Gastrocnemius medialis (tissue), 4 donors: ENCODE data around the gene CDH3. TPM values are rescaled to one million over a fixed set of nuclear protein-coding genes. Genes with fewer than 3 reads are reported as not detected.

Source experiments
- ATAC-seq, 2 donors: fragments of 150-250 bp; one replicate each; pipeline ENCODE4 v1.9.1; 2016
- DNase-seq, 2 donors: peaks; one replicate each; pipeline ENCODE4 v3.0.0-alpha.2; 2019
- H3K27ac ChIP-seq, 4 donors: fragments of 200-600 bp; sonication (generic); 1 replicate in 1 of 4; 2 replicates in 3 of 4; pipeline ENCODE4 v1.5.1; 2016 to 2018; ENCODE audit warnings: mild to moderate bottlenecking in 2 of 4, moderate library complexity in 1 of 4
- H3K27me3 ChIP-seq, 3 donors: fragments of 200-600 bp; sonication (generic) in 2 of 3; 1 replicate in 1 of 3; 2 replicates in 2 of 3; pipeline versions ENCODE4 v1.5.1 to v1.6.0; 2016 to 2019; ENCODE audit warnings: mild to moderate bottlenecking in 1 of 3, moderate library complexity in 1 of 3
- H3K36me3 ChIP-seq, 2 donors: fragments of 200-600 bp; sonication (generic) in 1 of 2; one replicate each; pipeline ENCODE4 v1.5.1; 2017 to 2018
- H3K4me1 ChIP-seq, 2 donors: fragments of 200-600 bp; sonication (generic) in 1 of 2; one replicate each; pipeline ENCODE4 v1.5.1; 2016 to 2017; ENCODE audit warnings: mild to moderate bottlenecking in 2 of 2
- H3K4me3 ChIP-seq, 4 donors: fragments of 200-600 bp; sonication (generic) in 3 of 4; 1 replicate in 1 of 4; 2 replicates in 3 of 4; pipeline ENCODE4 v1.5.1; 2016 to 2019; ENCODE audit warnings: mild to moderate bottlenecking in 2 of 4
- H3K9me3 ChIP-seq, 3 donors: fragments of 200-600 bp; sonication (generic) in 2 of 3; 1 replicate in 1 of 3; 2 replicates in 2 of 3; pipeline ENCODE4 v1.5.1; 2016 to 2019
- POLR2A ChIP-seq, 2 donors: fragments of 450-650 bp; IDR thresholded peaks; one replicate each; pipeline ENCODE4 v1.6.1; 2017; ENCODE audit warnings: antibody characterized with exemption in 2 of 2, mild to moderate bottlenecking in 2 of 2, moderate library complexity in 2 of 2
- in situ Hi-C, 4 donors: fragments of 200-750 bp; cut with MboI; loops; one replicate each; pipeline versions ENCODE4 v1.15.0 to v1.8.0; 2017; ENCODE audit warnings: low sequenced_read_pairs in 4 of 4
- intact Hi-C: fragments of 100-400 bp; cut with DNase I; formaldehyde crosslinking; loops from one replicate; pipeline ENCODE4 v1.15.1; 2023; ENCODE audit warnings: low total_unique reads
- total RNA-seq, 4 donors: library from RNA; depleted of rRNA; stranded (reverse); fragments of >200 nt; gene quantifications; one replicate each; pipeline versions ENCODE4 v1.1.0 to v1.2.3, GENCODE V29; 2016
- TF ChIP-seq, protein P1 (sequence below), 5 experiments: fragments of 450-650 bp in 3 of 5; fragments of 200-600 bp in 2 of 5; sonication (generic) in 2 of 5; IDR thresholded peaks in 4 of 5; conservative IDR thresholded peaks in 1 of 5; 1 replicate in 4 of 5; 2 replicates in 1 of 5; pipeline ENCODE4 v1.5.1; 2016 to 2019; ENCODE audit warnings: antibody characterized with exemption in 5 of 5, mild to moderate bottlenecking in 3 of 5, moderate library complexity in 3 of 5

The CDH3 gene
- total RNA-seq, 4 donors from 2014 or later: not detected

GRCh38 chr16:68607443-68607842 lies 37.7 kb upstream of the CDH3 start:
- intact Hi-C loops: no loop called here
- no peak for DNase-seq

GRCh38 chr16:68608330-68608729 lies 36.8 kb upstream of the CDH3 start:
- intact Hi-C loops: no loop called here
- no peaks in the 10 kb centered on the region for H3K9me3 ChIP-seq
- DNase-seq: no peak
- no peak for TF ChIP-seq POLR2A (IDR thresholded peaks at IDR 0.05)
- TF ChIP-seq, protein P1, sequence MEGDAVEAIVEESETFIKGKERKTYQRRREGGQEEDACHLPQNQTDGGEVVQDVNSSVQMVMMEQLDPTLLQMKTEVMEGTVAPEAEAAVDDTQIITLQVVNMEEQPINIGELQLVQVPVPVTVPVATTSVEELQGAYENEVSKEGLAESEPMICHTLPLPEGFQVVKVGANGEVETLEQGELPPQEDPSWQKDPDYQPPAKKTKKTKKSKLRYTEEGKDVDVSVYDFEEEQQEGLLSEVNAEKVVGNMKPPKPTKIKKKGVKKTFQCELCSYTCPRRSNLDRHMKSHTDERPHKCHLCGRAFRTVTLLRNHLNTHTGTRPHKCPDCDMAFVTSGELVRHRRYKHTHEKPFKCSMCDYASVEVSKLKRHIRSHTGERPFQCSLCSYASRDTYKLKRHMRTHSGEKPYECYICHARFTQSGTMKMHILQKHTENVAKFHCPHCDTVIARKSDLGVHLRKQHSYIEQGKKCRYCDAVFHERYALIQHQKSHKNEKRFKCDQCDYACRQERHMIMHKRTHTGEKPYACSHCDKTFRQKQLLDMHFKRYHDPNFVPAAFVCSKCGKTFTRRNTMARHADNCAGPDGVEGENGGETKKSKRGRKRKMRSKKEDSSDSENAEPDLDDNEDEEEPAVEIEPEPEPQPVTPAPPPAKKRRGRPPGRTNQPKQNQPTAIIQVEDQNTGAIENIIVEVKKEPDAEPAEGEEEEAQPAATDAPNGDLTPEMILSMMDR (IDR thresholded peaks at IDR 0.05 in 4 of 5, conservative IDR thresholded peaks at IDR 0.05 in 1 of 5): no peak
- no peaks in the 10 kb centered on the region for H3K27me3 ChIP-seq
- H3K4me3 ChIP-seq: no peak overlapping the region
- H3K4me1 ChIP-seq: no peaks in the 10 kb centered on the region
- no peak overlapping the region for H3K27ac ChIP-seq
- no peak for ATAC-seq
- in situ Hi-C loops: no loop called here
- no peaks in the 10 kb centered on the region for H3K36me3 ChIP-seq

More at GRCh38 chr16:68607443-68607842, 37.7 kb upstream of the CDH3 start:
- ATAC-seq: no peak
- H3K27ac ChIP-seq: no peak overlapping the region
- H3K4me3 ChIP-seq: no peak overlapping the region
- H3K9me3 ChIP-seq: no peaks in the 10 kb centered on the region
- H3K27me3 ChIP-seq: no peaks in the 10 kb centered on the region
- no peak for TF ChIP-seq POLR2A (IDR thresholded peaks at IDR 0.05)
- TF ChIP-seq, protein P1 (IDR thresholded peaks at IDR 0.05 in 4 of 5, conservative IDR thresholded peaks at IDR 0.05 in 1 of 5): no peak
- no peaks in the 10 kb centered on the region for H3K36me3 ChIP-seq
- in situ Hi-C loops: no loop called here
- no peaks in the 10 kb centered on the region for H3K4me1 ChIP-seq

DNA sequence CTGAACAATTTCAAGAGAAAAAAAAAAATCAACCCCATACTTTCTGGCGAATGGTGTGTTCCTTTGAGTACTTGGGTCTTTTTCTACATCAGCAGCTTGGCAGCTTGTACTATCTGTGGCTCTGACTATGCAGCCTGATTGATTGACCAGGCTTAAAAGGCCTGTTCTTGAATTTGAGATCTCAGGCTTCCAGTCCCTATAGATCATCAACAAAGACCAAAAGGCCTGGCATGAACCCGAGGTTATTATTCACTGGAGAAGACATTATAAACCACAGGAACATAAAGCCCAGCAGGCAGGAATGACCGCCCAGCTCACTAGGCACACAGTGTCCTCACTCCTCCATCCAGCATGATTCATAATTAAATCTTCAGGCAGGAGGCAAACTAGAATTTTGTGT lies 32.1 kb upstream of the CDH3 start:
- in situ Hi-C loops (no loop called here), intact Hi-C loops (no loop called here)
- TF ChIP-seq, protein P1 (IDR thresholded peaks at IDR 0.05 in 4 of 5, conservative IDR thresholded peaks at IDR 0.05 in 1 of 5): no peak
- DNase-seq (no peak), ATAC-seq (no peak)
- Histone ChIP-seq H3K36me3 (no peaks in the 10 kb centered on the region), H3K4me3 (no peak overlapping the region), H3K9me3 (peaks cover 0 to 6% (median 0%) of the 10 kb centered on the region in 3 donors), H3K27me3 (no peaks in the 10 kb centered on the region), H3K27ac (no peak overlapping the region), H3K4me1 (no peaks in the 10 kb centered on the region)

DNA sequence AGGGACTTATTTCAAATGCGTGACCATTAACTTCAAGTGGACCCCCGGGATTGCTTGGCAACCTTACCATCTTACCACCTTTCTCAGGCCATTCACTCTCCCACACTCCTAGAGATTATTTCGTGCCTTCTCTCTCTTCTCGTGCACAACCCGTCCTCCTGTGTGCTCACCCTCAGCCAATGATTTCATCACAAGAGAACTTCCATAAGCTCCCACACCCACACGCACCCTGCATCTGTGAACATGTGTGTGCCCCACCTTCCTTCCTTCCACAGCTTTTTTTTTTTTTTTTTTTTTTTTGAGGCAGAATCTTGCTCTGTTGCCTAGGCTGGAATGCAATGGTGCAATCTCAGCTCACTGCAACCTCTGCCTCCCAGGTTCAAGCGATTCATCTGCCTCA lies 27.4 kb upstream of the CDH3 start:
- no peak overlapping the region for H3K4me3 ChIP-seq
- DNase-seq: no peak
- no peak for ATAC-seq
- TF ChIP-seq, protein P1 (IDR thresholded peaks at IDR 0.05 in 4 of 5, conservative IDR thresholded peaks at IDR 0.05 in 1 of 5): no peak
- no peak for TF ChIP-seq POLR2A (IDR thresholded peaks at IDR 0.05)
- intact Hi-C loops (no loop called here), in situ Hi-C loops (no loop called here)
- no peaks in the 10 kb centered on the region for H3K36me3 ChIP-seq
- H3K27ac ChIP-seq: no peak overlapping the region
- H3K4me1 ChIP-seq: no peaks in the 10 kb centered on the region
- peaks cover 0 to 6% (median 0%) of the 10 kb centered on the region in 3 donors for H3K9me3 ChIP-seq
- H3K27me3 ChIP-seq: no peaks in the 10 kb centered on the region

DNA sequence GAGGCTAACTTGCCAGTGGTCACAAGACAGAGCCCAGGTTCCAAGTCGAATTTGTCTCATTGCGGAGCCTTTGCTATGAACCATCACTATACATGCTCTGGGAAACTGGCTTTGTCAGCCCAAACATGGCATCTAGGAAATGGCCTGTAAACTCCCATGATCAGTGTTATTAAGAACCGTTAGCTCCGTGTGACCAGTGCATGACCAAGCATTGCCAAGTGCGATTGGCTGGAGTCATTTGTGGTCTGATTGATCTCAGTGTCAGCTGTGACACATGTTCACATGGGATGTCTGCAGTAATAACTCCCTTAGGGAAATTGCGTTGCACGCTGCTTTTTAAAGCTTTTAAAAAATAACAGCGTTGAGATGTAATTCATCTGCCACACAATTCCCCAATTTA lies 18.6 kb upstream of the CDH3 start:
- H3K9me3 ChIP-seq: no peaks in the 10 kb centered on the region
- TF ChIP-seq POLR2A (IDR thresholded peaks at IDR 0.05): no peak
- TF ChIP-seq, protein P1 (IDR thresholded peaks at IDR 0.05 in 4 of 5, conservative IDR thresholded peaks at IDR 0.05 in 1 of 5): no peak
- no peak overlapping the region for H3K27ac ChIP-seq
- H3K4me1 ChIP-seq: no peaks in the 10 kb centered on the region
- H3K27me3 ChIP-seq: peaks cover 0 to 3% (median 2%) of the 10 kb centered on the region in 3 donors
- H3K36me3 ChIP-seq: no peaks in the 10 kb centered on the region
- no peak for DNase-seq
- intact Hi-C loops: no loop called here
- ATAC-seq: no peak
- H3K4me3 ChIP-seq: no peak overlapping the region
- in situ Hi-C loops: no loop called here
